Upper lobe of left lung (tissue), 4 donors: ENCODE data around the gene MAPK8IP3.

Experiments used
- CTCF ChIP-seq, 6 experiments: fragments of 450-650 bp in 4 of 6; fragments of 200-600 bp in 2 of 6; sonication (generic) in 2 of 6; IDR thresholded peaks; one replicate each; pipeline ENCODE4 v1.5.1; 2016 to 2019; ENCODE audit warnings: antibody characterized with exemption in 6 of 6
- EP300 ChIP-seq, 4 donors: sonication (generic); formaldehyde crosslinking; IDR thresholded peaks; one replicate each; pipeline ENCODE4 v1.5.1; 2017; ENCODE audit warnings: antibody characterized with exemption in 4 of 4, control low read depth in 2 of 4
- POLR2A ChIP-seq, 4 donors: fragments of 450-650 bp; IDR thresholded peaks; one replicate each; pipeline ENCODE4 v1.5.1; 2016 to 2017; ENCODE audit warnings: antibody characterized with exemption in 4 of 4, mild to moderate bottlenecking in 2 of 4
- POLR2AphosphoS5 ChIP-seq, 2 donors: sonication (generic); formaldehyde crosslinking; IDR thresholded peaks; one replicate each; pipeline ENCODE4 v1.5.1; 2017; ENCODE audit warnings: antibody characterized with exemption in 2 of 2

- no peak for TF ChIP-seq CTCF (IDR thresholded peaks at IDR 0.05)
- TF ChIP-seq POLR2A (IDR thresholded peaks at IDR 0.05): no peak
- TF ChIP-seq EP300 (IDR thresholded peaks at IDR 0.05): no peak
- TF ChIP-seq POLR2AphosphoS5 (IDR thresholded peaks at IDR 0.05): no peak
These were observed 79.2 kb downstream of the MAPK8IP3 start for GRCh38 chr16:1784977-1785845.
